ENCODE measurements around the gene MAOA.
A peak's percentile ranks its signal among the peaks of the same experiment; 100 is the strongest.

Gene MAOA

DNA sequence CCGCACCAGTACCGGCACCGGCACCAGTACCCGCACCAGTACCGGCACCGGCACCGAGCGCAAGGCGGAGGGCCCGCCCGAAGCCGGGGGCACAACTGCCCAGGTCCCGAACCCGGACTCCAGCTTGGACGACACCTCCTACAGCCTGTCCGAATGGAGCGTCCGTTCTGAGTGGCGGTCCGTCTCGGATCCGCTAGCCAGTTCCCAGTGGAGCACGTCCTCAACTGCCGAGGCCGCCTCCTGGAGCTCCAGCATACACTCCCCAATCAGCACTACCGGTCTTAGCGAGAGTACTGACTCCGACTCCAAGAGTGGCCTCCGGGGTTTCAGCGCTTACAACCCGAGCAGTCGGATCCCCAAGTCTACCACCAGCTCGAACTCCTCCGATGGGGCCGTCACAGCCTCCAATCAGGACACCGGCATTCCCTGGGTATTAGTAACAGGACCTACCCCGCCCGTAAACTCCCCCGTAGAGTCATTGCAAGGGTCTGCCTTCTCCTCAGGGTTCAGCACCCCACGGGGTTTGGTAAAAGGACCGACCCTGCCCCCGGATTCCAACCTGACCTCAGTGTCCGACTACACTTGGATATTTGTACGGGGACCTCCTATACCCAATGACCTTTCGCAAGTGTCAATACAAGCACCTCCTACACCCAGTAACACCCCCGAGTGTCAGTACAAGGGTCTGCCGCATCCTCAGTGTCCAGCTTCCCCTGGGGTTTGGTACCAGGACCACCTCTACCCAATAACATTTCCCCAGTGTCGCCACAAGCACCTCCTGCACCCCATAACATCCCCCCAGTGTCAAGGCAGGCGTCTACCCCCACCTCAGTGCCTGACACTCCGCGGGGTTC, 721 bp upstream of the MAOA start:
- peaks cover 5% of the 10 kb centered on the region for H3K9me3 Mint-ChIP-seq
- peak overlapping the region; percentile 76 to 100 (median 99) for H3K27ac Mint-ChIP-seq
- H3K4me1 Mint-ChIP-seq: no peaks in the 10 kb centered on the region
- H3K27me3 Mint-ChIP-seq (ENCODE audit: low read depth): no peaks in the 10 kb centered on the region
- no peaks in the 10 kb centered on the region for H3K36me3 Mint-ChIP-seq (ENCODE audit: low read depth)
- H3K4me3 Mint-ChIP-seq: peak overlapping the region; percentile 86 to 93 (median 88)
- no peak for TF ChIP-seq CTCF (IDR thresholded peaks at IDR 0.05; ENCODE audit: unreplicated experiment in 3 of 3)

DNA sequence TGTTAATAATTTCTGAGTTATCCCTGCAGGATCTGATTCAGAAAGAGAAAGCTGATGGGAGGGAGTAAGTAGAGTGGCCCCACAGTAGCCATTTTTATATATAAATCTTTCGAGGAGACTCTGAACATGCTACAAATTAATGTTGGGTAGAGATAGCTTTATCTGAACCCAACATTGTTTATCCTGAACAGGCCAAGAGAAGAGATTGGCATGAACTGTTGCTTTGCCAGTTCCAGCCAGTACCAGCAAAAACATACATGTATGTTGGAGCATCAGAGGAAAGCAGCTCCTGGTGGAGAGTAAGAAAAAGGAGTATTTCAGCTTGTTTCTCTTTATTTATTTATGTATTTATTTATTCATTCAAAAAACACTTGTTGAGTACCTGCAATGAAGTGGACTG, 1.6 kb downstream of the MAOA start:
- no peak overlapping the region for H3K27ac Mint-ChIP-seq
- H3K4me3 Mint-ChIP-seq: no peak overlapping the region
- TF ChIP-seq CTCF (IDR thresholded peaks at IDR 0.05; ENCODE audit: unreplicated experiment in 3 of 3): no peak
- H3K36me3 Mint-ChIP-seq (ENCODE audit: low read depth): no peaks in the 10 kb centered on the region
- H3K9me3 Mint-ChIP-seq: peaks cover 5% of the 10 kb centered on the region
- no peaks in the 10 kb centered on the region for H3K27me3 Mint-ChIP-seq (ENCODE audit: low read depth)
- no peaks in the 10 kb centered on the region for H3K4me1 Mint-ChIP-seq

GRCh38 chrX:43661521-43662240, 5.6 kb downstream of the MAOA start:
- no peaks in the 10 kb centered on the region for H3K9me3 Mint-ChIP-seq
- H3K36me3 Mint-ChIP-seq (ENCODE audit: low read depth): no peaks in the 10 kb centered on the region
- H3K27ac Mint-ChIP-seq: no peak overlapping the region
- no peak for TF ChIP-seq CTCF (IDR thresholded peaks at IDR 0.05; ENCODE audit: unreplicated experiment in 3 of 3)
- no peaks in the 10 kb centered on the region for H3K27me3 Mint-ChIP-seq (ENCODE audit: low read depth)
- no peaks in the 10 kb centered on the region for H3K4me1 Mint-ChIP-seq
- no peak overlapping the region for H3K4me3 Mint-ChIP-seq

- H3K36me3 Mint-ChIP-seq (ENCODE audit: low read depth): no peaks in the 10 kb centered on the region
- H3K4me3 Mint-ChIP-seq: no peak overlapping the region
- no peaks in the 10 kb centered on the region for H3K27me3 Mint-ChIP-seq (ENCODE audit: low read depth)
- no peak overlapping the region for H3K27ac Mint-ChIP-seq
- no peaks in the 10 kb centered on the region for H3K4me1 Mint-ChIP-seq
- no peak for TF ChIP-seq CTCF (IDR thresholded peaks at IDR 0.05; ENCODE audit: unreplicated experiment in 3 of 3)
- no peaks in the 10 kb centered on the region for H3K9me3 Mint-ChIP-seq
These were observed 7.1 kb downstream of the MAOA start for GRCh38 chrX:43663173-43663572.

GRCh38 chrX:43664258-43664657, 8.2 kb downstream of the MAOA start:
- no peak for TF ChIP-seq CTCF (IDR thresholded peaks at IDR 0.05; ENCODE audit: unreplicated experiment in 3 of 3)
- Mint-ChIP-seq H3K9me3 (no peaks in the 10 kb centered on the region), H3K27me3 (ENCODE audit: low read depth) (no peaks in the 10 kb centered on the region), H3K4me1 (no peaks in the 10 kb centered on the region), H3K36me3 (ENCODE audit: low read depth) (no peaks in the 10 kb centered on the region), H3K4me3 (no peak overlapping the region), H3K27ac (no peak overlapping the region)
